ENCODE results near the gene RALGAPA2.

- no peak for TF ChIP-seq CTCF (IDR thresholded peaks at IDR 0.05)
- no peak for TF ChIP-seq SP1 (CRISPR knock-in tag; conservative IDR thresholded peaks at IDR 0.05)
- TF ChIP-seq TEAD4 (CRISPR knock-in tag; IDR thresholded peaks at IDR 0.05): no peak
- no peak for TF ChIP-seq ZNF232 (CRISPR knock-in tag; IDR thresholded peaks at IDR 0.05)
- TF ChIP-seq NFYB (CRISPR knock-in tag; conservative IDR thresholded peaks at IDR 0.05; ENCODE audit: low read depth): no peak
- TF ChIP-seq ESRRA (CRISPR knock-in tag; IDR thresholded peaks at IDR 0.05; ENCODE audit: borderline replicate concordance): no peak
- TF ChIP-seq ETV6 (CRISPR knock-in tag; IDR thresholded peaks at IDR 0.05): no peak
- TF ChIP-seq, protein P1, sequence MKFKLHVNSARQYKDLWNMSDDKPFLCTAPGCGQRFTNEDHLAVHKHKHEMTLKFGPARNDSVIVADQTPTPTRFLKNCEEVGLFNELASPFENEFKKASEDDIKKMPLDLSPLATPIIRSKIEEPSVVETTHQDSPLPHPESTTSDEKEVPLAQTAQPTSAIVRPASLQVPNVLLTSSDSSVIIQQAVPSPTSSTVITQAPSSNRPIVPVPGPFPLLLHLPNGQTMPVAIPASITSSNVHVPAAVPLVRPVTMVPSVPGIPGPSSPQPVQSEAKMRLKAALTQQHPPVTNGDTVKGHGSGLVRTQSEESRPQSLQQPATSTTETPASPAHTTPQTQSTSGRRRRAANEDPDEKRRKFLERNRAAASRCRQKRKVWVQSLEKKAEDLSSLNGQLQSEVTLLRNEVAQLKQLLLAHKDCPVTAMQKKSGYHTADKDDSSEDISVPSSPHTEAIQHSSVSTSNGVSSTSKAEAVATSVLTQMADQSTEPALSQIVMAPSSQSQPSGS (CRISPR knock-in tag; IDR thresholded peaks at IDR 0.05; ENCODE audit: borderline replicate concordance, low read depth): no peak
These were observed 68.5 kb downstream of the RALGAPA2 start for GRCh38 chr20:20643927-20644326.
